GM12878 (cell line): ENCODE measurements around the gene POLE3.
"Not testable (repeated sequence)": the region's sequence is repeated elsewhere in the genome, so short reads cannot be mapped to it uniquely, and the experiment has no call there.

ENCODE experiments used
- GABPA ChIP-seq: IDR thresholded peaks from 2 replicates; pipeline ENCODE4 v1.6.1; 2014; ENCODE audit warnings: antibody characterized with exemption, low read depth, mild to moderate bottlenecking, inconsistent platforms
- JUNB ChIP-seq: IDR thresholded peaks from 2 replicates; pipeline ENCODE4 v1.6.1; 2016; ENCODE audit warnings: antibody characterized with exemption, mild to moderate bottlenecking
- NFIC ChIP-seq: IDR thresholded peaks from 2 replicates; pipeline ENCODE4 v1.6.1; 2012; ENCODE audit warnings: low read depth, mild to moderate bottlenecking, inconsistent platforms, low read length, moderate library complexity
- POLR2A ChIP-seq: IDR thresholded peaks from 2 replicates; pipeline ENCODE4 v1.6.1; 2011; ENCODE audit warnings: low read depth, mild to moderate bottlenecking, low read length
- TF ChIP-seq, protein P1 (sequence below): IDR thresholded peaks from 2 replicates; pipeline ENCODE4 v1.6.1; 2011; ENCODE audit warnings: borderline replicate concordance, low read depth, mild to moderate bottlenecking, moderate library complexity, low read length; ENCODE audit not compliant: insufficient read depth, poor library complexity, severe bottlenecking
- TF ChIP-seq, protein P2 (sequence below): IDR thresholded peaks from 2 replicates; pipeline ENCODE4 v1.6.1; 2012; ENCODE audit warnings: low read depth, low read length, improper control_type of control experiment
- TF ChIP-seq, protein P3 (sequence below): fragments of 450-650 bp; formaldehyde crosslinking; IDR thresholded peaks from 2 replicates; pipeline ENCODE4 v1.4.0; 2020; ENCODE audit warnings: mild to moderate bottlenecking, moderate library complexity
- TF ChIP-seq, protein P4 (sequence below), 3 experiments: IDR thresholded peaks in 2 of 3; conservative IDR thresholded peaks in 1 of 3; 2 replicates each; pipeline ENCODE4 v1.5.1; 2011; ENCODE audit warnings: low read depth in 3 of 3, low read length in 3 of 3, mild to moderate bottlenecking in 3 of 3, control low read depth in 2 of 3, moderate library complexity in 2 of 3, inconsistent platforms in 1 of 3, mixed read lengths in 1 of 3; ENCODE audit not compliant: control insufficient read depth in 2 of 3, insufficient read depth in 1 of 3; ENCODE audit errors: extremely low read depth in 1 of 3

DNA sequence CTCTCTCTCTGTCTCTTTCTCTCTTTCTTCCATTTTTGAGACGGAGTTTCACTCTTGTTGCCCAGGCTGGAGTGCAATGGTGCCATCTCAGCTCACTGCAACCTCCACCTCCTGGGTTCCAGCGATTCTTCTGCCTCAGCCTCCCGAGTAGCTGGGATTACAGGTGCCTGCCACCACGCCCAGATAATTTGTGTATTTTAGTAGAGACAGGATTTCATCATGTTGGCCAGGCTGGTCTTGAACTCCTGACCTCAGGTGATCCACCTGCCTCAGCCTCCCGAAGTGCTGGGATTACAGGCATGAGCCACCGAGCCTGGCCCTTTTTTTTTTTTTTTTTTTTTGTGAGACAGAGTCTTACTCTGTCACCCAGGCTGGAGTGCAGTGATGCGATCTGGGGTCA lies 29.0 kb downstream of the POLE3 start:
- TF ChIP-seq POLR2A, NFIC, GABPA, JUNB: not testable (repeated sequence)
- TF ChIP-seq, protein P1, sequence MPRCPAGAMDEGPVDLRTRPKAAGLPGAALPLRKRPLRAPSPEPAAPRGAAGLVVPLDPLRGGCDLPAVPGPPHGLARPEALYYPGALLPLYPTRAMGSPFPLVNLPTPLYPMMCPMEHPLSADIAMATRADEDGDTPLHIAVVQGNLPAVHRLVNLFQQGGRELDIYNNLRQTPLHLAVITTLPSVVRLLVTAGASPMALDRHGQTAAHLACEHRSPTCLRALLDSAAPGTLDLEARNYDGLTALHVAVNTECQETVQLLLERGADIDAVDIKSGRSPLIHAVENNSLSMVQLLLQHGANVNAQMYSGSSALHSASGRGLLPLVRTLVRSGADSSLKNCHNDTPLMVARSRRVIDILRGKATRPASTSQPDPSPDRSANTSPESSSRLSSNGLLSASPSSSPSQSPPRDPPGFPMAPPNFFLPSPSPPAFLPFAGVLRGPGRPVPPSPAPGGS, result not testable (repeated sequence)
- TF ChIP-seq, protein P2, sequence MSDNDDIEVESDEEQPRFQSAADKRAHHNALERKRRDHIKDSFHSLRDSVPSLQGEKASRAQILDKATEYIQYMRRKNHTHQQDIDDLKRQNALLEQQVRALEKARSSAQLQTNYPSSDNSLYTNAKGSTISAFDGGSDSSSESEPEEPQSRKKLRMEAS, result not testable (repeated sequence)
- TF ChIP-seq, protein P3, sequence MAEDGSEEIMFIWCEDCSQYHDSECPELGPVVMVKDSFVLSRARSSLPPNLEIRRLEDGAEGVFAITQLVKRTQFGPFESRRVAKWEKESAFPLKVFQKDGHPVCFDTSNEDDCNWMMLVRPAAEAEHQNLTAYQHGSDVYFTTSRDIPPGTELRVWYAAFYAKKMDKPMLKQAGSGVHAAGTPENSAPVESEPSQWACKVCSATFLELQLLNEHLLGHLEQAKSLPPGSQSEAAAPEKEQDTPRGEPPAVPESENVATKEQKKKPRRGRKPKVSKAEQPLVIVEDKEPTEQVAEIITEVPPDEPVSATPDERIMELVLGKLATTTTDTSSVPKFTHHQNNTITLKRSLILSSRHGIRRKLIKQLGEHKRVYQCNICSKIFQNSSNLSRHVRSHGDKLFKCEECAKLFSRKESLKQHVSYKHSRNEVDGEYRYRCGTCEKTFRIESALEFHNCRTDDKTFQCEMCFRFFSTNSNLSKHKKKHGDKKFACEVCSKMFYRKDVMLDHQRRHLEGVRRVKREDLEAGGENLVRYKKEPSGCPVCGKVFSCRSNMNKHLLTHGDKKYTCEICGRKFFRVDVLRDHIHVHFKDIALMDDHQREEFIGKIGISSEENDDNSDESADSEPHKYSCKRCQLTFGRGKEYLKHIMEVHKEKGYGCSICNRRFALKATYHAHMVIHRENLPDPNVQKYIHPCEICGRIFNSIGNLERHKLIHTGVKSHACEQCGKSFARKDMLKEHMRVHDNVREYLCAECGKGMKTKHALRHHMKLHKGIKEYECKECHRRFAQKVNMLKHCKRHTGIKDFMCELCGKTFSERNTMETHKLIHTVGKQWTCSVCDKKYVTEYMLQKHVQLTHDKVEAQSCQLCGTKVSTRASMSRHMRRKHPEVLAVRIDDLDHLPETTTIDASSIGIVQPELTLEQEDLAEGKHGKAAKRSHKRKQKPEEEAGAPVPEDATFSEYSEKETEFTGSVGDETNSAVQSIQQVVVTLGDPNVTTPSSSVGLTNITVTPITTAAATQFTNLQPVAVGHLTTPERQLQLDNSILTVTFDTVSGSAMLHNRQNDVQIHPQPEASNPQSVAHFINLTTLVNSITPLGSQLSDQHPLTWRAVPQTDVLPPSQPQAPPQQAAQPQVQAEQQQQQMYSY (CRISPR knock-in tag), result not testable (repeated sequence)
- TF ChIP-seq, protein P4, sequence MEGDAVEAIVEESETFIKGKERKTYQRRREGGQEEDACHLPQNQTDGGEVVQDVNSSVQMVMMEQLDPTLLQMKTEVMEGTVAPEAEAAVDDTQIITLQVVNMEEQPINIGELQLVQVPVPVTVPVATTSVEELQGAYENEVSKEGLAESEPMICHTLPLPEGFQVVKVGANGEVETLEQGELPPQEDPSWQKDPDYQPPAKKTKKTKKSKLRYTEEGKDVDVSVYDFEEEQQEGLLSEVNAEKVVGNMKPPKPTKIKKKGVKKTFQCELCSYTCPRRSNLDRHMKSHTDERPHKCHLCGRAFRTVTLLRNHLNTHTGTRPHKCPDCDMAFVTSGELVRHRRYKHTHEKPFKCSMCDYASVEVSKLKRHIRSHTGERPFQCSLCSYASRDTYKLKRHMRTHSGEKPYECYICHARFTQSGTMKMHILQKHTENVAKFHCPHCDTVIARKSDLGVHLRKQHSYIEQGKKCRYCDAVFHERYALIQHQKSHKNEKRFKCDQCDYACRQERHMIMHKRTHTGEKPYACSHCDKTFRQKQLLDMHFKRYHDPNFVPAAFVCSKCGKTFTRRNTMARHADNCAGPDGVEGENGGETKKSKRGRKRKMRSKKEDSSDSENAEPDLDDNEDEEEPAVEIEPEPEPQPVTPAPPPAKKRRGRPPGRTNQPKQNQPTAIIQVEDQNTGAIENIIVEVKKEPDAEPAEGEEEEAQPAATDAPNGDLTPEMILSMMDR (IDR thresholded peaks at IDR 0.05 in 2 of 3, conservative IDR thresholded peaks at IDR 0.05 in 1 of 3; ENCODE audit: control insufficient read depth in 2 of 3, extremely low read depth in 1 of 3, insufficient read depth in 1 of 3, low read depth in 3 of 3, low read length in 3 of 3), result not testable (repeated sequence)
